GM23338 (cell line): Measurements from ENCODE around the gene CD47. TPM values are rescaled to one million over a fixed set of nuclear protein-coding genes. Genes with fewer than 3 reads are reported as not detected.

ENCODE experiments used
- ATAC-seq: fragments of 200-7000 bp; cut with Tn5 transposase; 3 replicates; pipeline ENCODE4 v1.9.1; 2020
- DNase-seq: peaks from one replicate; pipeline ENCODE4 v3.0.0-alpha.2; 2015; ENCODE audit warnings: low spot score
- H2AFZ ChIP-seq: fragments of 200-600 bp; sonication (generic); 2 replicates; pipeline ENCODE4 v1.8.0; 2016; ENCODE audit warnings: antibody characterized with exemption, mild to moderate bottlenecking, moderate library complexity
- H3F3A ChIP-seq: fragments of 200-600 bp; sonication (generic); replicated peaks from 2 replicates; pipeline ENCODE4 v1.8.0; 2017; ENCODE audit warnings: antibody characterized with exemption, mixed run types, low read depth
- H3K27ac ChIP-seq: fragments of 200-600 bp; sonication (generic); 2 replicates; pipeline ENCODE4 v1.6.1; 2016; ENCODE audit warnings: low read depth
- H3K27me3 ChIP-seq: fragments of 200-600 bp; sonication (generic); 2 replicates; pipeline ENCODE4 v1.8.0; 2016; ENCODE audit warnings: mild to moderate bottlenecking, mixed run types, moderate library complexity; ENCODE audit not compliant: insufficient read depth
- H3K36me3 ChIP-seq: fragments of 200-600 bp; sonication (generic); 2 replicates; pipeline ENCODE4 v1.8.0; 2016; ENCODE audit warnings: mild to moderate bottlenecking; ENCODE audit not compliant: insufficient read depth
- H3K4me1 ChIP-seq: fragments of 200-600 bp; sonication (generic); 2 replicates; pipeline ENCODE4 v1.8.0; 2016; ENCODE audit warnings: mild to moderate bottlenecking, moderate library complexity; ENCODE audit not compliant: insufficient read depth
- H3K4me2 ChIP-seq: fragments of 200-600 bp; sonication (generic); 2 replicates; pipeline ENCODE4 v1.7.1; 2017; ENCODE audit warnings: mixed run types
- H3K4me3 ChIP-seq: fragments of 200-600 bp; sonication (generic); 2 replicates; pipeline ENCODE4 v1.6.1; 2016; ENCODE audit warnings: mixed run types
- H3K79me2 ChIP-seq: fragments of 200-600 bp; sonication (generic); replicated peaks from 2 replicates; pipeline ENCODE4 v1.8.0; 2017; ENCODE audit warnings: mild to moderate bottlenecking; ENCODE audit not compliant: insufficient read depth
- H3K9me2 ChIP-seq: fragments of 200-600 bp; sonication (generic); 2 replicates; pipeline ENCODE4 v1.8.0; 2017; ENCODE audit not compliant: insufficient read depth
- H4K20me1 ChIP-seq: fragments of 200-600 bp; sonication (generic); replicated peaks from 2 replicates; pipeline ENCODE4 v1.8.0; 2017; ENCODE audit warnings: mild to moderate bottlenecking; ENCODE audit not compliant: insufficient read depth
- H3K27ac Mint-ChIP-seq: 2 replicates; pipeline ENCODE4 v1.8.0; 2020; ENCODE audit warnings: inconsistent platforms, mild to moderate bottlenecking, moderate library complexity, mixed read lengths
- H3K27me3 Mint-ChIP-seq: 3 replicates; pipeline ENCODE4 v1.8.0; 2022; ENCODE audit warnings: low read depth, mild to moderate bottlenecking, moderate library complexity, mixed read lengths, inconsistent platforms; ENCODE audit not compliant: insufficient read depth, poor library complexity
- H3K36me3 Mint-ChIP-seq: 3 replicates; pipeline ENCODE4 v1.8.0; 2021; ENCODE audit warnings: low read depth, mild to moderate bottlenecking, inconsistent platforms, moderate library complexity, mixed read lengths
- H3K4me1 Mint-ChIP-seq: 3 replicates; pipeline ENCODE4 v1.8.0; 2020; ENCODE audit warnings: mild to moderate bottlenecking, inconsistent platforms, mixed read lengths
- H3K4me3 Mint-ChIP-seq: 3 replicates; pipeline ENCODE4 v1.8.0; 2021; ENCODE audit warnings: moderate library complexity, mild to moderate bottlenecking, inconsistent platforms, mixed read lengths
- H3K9me3 Mint-ChIP-seq: 3 replicates; pipeline ENCODE4 v1.8.0; 2020; ENCODE audit warnings: moderate library complexity, mild to moderate bottlenecking, inconsistent platforms, mixed read lengths
- EZH2phosphoT487 ChIP-seq: fragments of 200-600 bp; sonication (generic); IDR thresholded peaks from one replicate; pipeline ENCODE4 v1.8.1; 2018; ENCODE audit warnings: antibody characterized with exemption; ENCODE audit not compliant: unreplicated experiment
- POLR2AphosphoS5 ChIP-seq: IDR thresholded peaks from 2 replicates; pipeline ENCODE4 v1.6.1; 2016; ENCODE audit warnings: antibody characterized with exemption, low read depth
- STAT1 ChIP-seq: IDR thresholded peaks from one replicate; pipeline ENCODE4 v1.6.1; 2016; ENCODE audit warnings: antibody characterized with exemption; ENCODE audit not compliant: unreplicated experiment
- ZNF114 ChIP-seq: fragments of 250-450 bp; sonication (Bioruptor Pico); IDR thresholded peaks from 2 replicates; pipeline ENCODE4 v1.5.0; 2020; ENCODE audit warnings: mild to moderate bottlenecking, moderate library complexity
- ZNF331 ChIP-seq: fragments of 250-450 bp; sonication (Bioruptor Pico); IDR thresholded peaks from 2 replicates; pipeline ENCODE4 v1.5.0; 2020; ENCODE audit warnings: low read depth, mild to moderate bottlenecking, moderate library complexity
- polyA plus RNA-seq: library from polyadenylated mRNA; unstranded; fragments of >200 nt; fragmentation: Nextera tagmentation; extraction: Ambion mirVana; gene quantifications from 2 replicates; pipeline ENCODE4 v1.2.1, GENCODE V29; 2016
- total RNA-seq: library from RNA; depleted of rRNA; stranded (reverse); fragments of >200 nt; shearing (Covaris generic); gene quantifications from 2 replicates; pipeline ENCODE4 v1.2.3, GENCODE V29; 2014
- TF ChIP-seq, protein P1 (sequence below): fragments of 250-450 bp; sonication (Bioruptor Pico); IDR thresholded peaks from 2 replicates; pipeline ENCODE4 v1.5.0; 2020; ENCODE audit warnings: mild to moderate bottlenecking, moderate library complexity
- TF ChIP-seq, protein P2 (sequence below): IDR thresholded peaks from 2 replicates; pipeline ENCODE4 v1.6.1; 2016; ENCODE audit warnings: antibody characterized with exemption

Gene CD47
- total and polyA plus RNA-seq, 2 experiments from 2014 or later = 22.1 to 26.9 TPM

DNA sequence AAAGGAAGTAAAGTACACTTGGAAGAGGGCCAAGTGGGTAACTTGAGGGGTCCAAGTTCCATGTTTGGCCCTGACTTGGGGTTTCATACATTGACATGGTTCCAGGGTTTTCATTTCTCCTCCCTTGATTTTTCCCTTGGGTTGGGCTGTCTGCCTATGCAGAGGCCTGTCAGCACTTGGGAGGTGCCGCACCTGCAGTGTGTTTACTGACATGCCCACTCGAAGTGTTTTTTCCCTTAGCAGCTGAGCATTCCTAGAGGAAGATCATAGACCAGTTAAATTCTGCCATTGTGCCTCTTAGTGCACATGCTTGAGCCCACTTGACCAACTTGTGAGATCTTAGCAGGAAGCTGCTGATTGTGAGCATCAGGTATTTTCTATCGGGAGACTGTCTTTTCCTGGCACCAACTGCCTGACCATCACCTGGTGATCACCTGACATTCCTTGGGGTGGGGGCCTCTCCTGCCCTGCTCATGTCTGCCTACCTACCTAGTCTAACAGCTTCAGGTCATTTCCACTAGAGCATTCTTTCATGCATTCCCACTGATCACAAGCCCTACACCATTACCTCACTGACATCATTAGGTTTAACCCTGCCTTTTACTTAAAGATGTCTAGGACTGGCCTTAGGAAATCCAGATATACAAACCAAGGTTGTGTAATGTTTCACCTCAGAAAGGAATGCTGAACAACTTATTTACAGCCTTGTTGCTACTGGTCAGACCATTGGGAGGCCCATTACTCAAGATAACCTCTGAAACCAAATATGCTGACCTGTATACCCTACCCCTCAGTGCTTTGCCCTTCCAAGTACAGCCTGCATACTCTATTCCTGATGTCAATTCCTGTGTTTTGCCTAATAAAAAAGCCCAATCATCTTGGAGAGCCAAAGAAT is 68.3 kb downstream of the CD47 start (continued):
- TF ChIP-seq, protein P1, sequence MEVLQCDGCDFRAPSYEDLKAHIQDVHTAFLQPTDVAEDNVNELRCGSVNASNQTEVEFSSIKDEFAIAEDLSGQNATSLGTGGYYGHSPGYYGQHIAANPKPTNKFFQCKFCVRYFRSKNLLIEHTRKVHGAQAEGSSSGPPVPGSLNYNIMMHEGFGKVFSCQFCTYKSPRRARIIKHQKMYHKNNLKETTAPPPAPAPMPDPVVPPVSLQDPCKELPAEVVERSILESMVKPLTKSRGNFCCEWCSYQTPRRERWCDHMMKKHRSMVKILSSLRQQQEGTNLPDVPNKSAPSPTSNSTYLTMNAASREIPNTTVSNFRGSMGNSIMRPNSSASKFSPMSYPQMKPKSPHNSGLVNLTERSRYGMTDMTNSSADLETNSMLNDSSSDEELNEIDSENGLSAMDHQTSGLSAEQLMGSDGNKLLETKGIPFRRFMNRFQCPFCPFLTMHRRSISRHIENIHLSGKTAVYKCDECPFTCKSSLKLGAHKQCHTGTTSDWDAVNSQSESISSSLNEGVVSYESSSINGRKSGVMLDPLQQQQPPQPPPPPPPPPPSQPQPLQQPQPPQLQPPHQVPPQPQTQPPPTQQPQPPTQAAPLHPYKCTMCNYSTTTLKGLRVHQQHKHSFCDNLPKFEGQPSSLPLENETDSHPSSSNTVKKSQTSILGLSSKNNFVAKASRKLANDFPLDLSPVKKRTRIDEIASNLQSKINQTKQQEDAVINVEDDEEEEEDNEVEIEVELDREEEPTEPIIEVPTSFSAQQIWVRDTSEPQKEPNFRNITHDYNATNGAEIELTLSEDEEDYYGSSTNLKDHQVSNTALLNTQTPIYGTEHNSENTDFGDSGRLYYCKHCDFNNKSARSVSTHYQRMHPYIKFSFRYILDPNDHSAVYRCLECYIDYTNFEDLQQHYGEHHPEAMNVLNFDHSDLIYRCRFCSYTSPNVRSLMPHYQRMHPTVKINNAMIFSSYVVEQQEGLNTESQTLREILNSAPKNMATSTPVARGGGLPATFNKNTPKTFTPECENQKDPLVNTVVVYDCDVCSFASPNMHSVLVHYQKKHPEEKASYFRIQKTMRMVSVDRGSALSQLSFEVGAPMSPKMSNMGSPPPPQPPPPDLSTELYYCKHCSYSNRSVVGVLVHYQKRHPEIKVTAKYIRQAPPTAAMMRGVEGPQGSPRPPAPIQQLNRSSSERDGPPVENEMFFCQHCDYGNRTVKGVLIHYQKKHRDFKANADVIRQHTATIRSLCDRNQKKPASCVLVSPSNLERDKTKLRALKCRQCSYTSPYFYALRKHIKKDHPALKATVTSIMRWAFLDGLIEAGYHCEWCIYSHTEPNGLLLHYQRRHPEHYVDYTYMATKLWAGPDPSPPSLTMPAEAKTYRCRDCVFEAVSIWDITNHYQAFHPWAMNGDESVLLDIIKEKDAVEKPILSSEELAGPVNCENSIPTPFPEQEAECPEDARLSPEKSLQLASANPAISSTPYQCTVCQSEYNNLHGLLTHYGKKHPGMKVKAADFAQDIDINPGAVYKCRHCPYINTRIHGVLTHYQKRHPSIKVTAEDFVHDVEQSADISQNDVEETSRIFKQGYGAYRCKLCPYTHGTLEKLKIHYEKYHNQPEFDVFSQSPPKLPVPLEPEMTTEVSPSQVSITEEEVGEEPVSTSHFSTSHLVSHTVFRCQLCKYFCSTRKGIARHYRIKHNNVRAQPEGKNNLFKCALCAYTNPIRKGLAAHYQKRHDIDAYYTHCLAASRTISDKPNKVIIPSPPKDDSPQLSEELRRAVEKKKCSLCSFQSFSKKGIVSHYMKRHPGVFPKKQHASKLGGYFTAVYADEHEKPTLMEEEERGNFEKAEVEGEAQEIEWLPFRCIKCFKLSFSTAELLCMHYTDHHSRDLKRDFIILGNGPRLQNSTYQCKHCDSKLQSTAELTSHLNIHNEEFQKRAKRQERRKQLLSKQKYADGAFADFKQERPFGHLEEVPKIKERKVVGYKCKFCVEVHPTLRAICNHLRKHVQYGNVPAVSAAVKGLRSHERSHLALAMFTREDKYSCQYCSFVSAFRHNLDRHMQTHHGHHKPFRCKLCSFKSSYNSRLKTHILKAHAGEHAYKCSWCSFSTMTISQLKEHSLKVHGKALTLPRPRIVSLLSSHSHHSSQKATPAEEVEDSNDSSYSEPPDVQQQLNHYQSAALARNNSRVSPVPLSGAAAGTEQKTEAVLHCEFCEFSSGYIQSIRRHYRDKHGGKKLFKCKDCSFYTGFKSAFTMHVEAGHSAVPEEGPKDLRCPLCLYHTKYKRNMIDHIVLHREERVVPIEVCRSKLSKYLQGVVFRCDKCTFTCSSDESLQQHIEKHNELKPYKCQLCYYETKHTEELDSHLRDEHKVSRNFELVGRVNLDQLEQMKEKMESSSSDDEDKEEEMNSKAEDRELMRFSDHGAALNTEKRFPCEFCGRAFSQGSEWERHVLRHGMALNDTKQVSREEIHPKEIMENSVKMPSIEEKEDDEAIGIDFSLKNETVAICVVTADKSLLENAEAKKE (CRISPR knock-in tag) = no peak

DNA sequence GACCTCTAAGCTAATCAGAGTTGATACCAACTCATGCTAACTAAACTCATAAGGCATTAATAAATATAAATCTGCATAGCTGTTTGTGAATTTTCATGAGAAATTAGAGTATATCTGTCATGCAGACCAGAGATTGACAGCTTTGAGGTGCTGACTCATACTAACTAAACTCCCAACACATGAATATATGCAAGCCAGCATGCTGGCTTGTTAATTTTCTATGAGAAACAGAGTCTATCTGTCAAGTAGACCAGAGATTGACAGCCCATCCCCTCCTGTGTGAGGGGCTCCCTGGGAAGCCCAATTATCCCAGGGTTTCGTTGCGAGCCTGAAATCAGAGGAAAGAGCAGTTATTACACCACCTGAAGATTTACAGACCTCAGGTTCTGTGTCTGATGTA is 69.3 kb downstream of the CD47 start:
- H3K27me3 ChIP-seq = no peaks in the 10 kb centered on the region
- no peak overlapping the region for H3K4me3 ChIP-seq
- no peaks in the 10 kb centered on the region; the same call in 1 of the 2 replicates for H3K36me3 ChIP-seq
- H3K27ac Mint-ChIP-seq = 0 out of 2 replicates have a peak overlapping the region, but pooled peaks have one; percentile 32
- no peaks in the 10 kb centered on the region for H3K9me2 ChIP-seq
- H3K27ac ChIP-seq = no peak overlapping the region
- H3K36me3 Mint-ChIP-seq = no peaks in the 10 kb centered on the region; the same call in 2 of the 3 replicates
- H3K27me3 Mint-ChIP-seq = peaks cover 6% of the 10 kb centered on the region
- H3K4me2 ChIP-seq = no peak overlapping the region
- H3K4me1 Mint-ChIP-seq = peaks cover 26% of the 10 kb centered on the region
- H3K9me3 Mint-ChIP-seq = no peaks in the 10 kb centered on the region
- H2AFZ ChIP-seq = no peak overlapping the region
- no peaks in the 10 kb centered on the region for H3K79me2 ChIP-seq
- ATAC-seq = no peak
- H4K20me1 ChIP-seq = no peaks in the 10 kb centered on the region
- no peaks in the 10 kb centered on the region for H3F3A ChIP-seq
- H3K4me3 Mint-ChIP-seq = no peak overlapping the region
- H3K4me1 ChIP-seq = peaks cover 13% of the 10 kb centered on the region
- DNase-seq = no peak
- TF ChIP-seq POLR2AphosphoS5 (no peak), ZNF331 (CRISPR knock-in tag) (no peak), STAT1 (no peak), EZH2phosphoT487 (no peak), ZNF114 (CRISPR knock-in tag) (no peak)
- TF ChIP-seq, protein P2, sequence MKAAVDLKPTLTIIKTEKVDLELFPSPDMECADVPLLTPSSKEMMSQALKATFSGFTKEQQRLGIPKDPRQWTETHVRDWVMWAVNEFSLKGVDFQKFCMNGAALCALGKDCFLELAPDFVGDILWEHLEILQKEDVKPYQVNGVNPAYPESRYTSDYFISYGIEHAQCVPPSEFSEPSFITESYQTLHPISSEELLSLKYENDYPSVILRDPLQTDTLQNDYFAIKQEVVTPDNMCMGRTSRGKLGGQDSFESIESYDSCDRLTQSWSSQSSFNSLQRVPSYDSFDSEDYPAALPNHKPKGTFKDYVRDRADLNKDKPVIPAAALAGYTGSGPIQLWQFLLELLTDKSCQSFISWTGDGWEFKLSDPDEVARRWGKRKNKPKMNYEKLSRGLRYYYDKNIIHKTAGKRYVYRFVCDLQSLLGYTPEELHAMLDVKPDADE = no peak
- TF ChIP-seq, protein P1 (CRISPR knock-in tag) = no peak
